Urinary bladder (tissue), 4 donors: ENCODE results near the gene PLCH1. TPM values are rescaled to one million over a fixed set of nuclear protein-coding genes. Genes with fewer than 3 reads are reported as not detected.

Experiments
- DNase-seq: peaks from one replicate; pipeline ENCODE4 v3.0.0-alpha.2; 2015; ENCODE audit errors: extremely low spot score
- H3K27ac ChIP-seq: one replicate; pipeline ENCODE4 v1.5.1; 2013; ENCODE audit warnings: low read depth, mild to moderate bottlenecking, moderate library complexity
- H3K36me3 ChIP-seq: one replicate; pipeline ENCODE4 v1.6.1; 2013; ENCODE audit warnings: mild to moderate bottlenecking, moderate library complexity; ENCODE audit not compliant: insufficient read depth
- H3K4me1 ChIP-seq: one replicate; pipeline ENCODE4 v1.6.1; 2013; ENCODE audit warnings: mild to moderate bottlenecking, moderate library complexity; ENCODE audit not compliant: insufficient read depth
- H3K4me3 ChIP-seq: one replicate; pipeline ENCODE4 v1.5.1; 2013; ENCODE audit warnings: low read depth, low read length
- WGBS: extraction: QIAGEN DNeasy Blood & Tissue Kit; methylation state at CpG from one replicate; pipeline ENCODE4 v1.1.7; 2013; 5-methylcytosine and 5-hydroxymethylcytosine counted together
- polyA plus RNA-seq: library from polyadenylated mRNA; stranded (reverse); fragments of 200-250 nt; gene quantifications from one replicate; pipeline ENCODE4 v1.2.3, GENCODE V29; 2013
- total RNA-seq: library from RNA; depleted of rRNA; stranded (reverse); fragments of >200 nt; gene quantifications from one replicate; pipeline ENCODE4 v1.2.3, GENCODE V29; 2014
- donor health status: healthy with polysubstance abuse.
- donor health status: healthy.

Gene PLCH1
- total and polyA plus RNA-seq, 2 donors = 0.27 to 3.2 TPM

- WGBS = 48% methylated on average over 3 of the region's 3 CpGs
- Histone ChIP-seq H3K27ac (no peak overlapping the region), H3K4me1 (no peaks in the 10 kb centered on the region)
These were observed 402.5 kb downstream of the PLCH1 start for GRCh38 chr3:155342344-155342743.

GRCh38 chr3:155339052-155339451 lies 405.8 kb downstream of the PLCH1 start:
- no peak for DNase-seq
- no peaks in the 10 kb centered on the region for H3K36me3 ChIP-seq
- no peak overlapping the region for H3K4me3 ChIP-seq
- H3K27ac ChIP-seq = no peak overlapping the region
- no peaks in the 10 kb centered on the region for H3K4me1 ChIP-seq

More at GRCh38 chr3:155342344-155342743, 402.5 kb downstream of the PLCH1 start:
- H3K4me3 ChIP-seq = no peak overlapping the region
- no peaks in the 10 kb centered on the region for H3K36me3 ChIP-seq
- no peak for DNase-seq

GRCh38 chr3:155335724-155336354 lies 409.0 kb downstream of the PLCH1 start:
- H3K27ac ChIP-seq = no peak overlapping the region
- 78% methylated on average over 3 of the region's 3 CpGs for WGBS
- DNase-seq = no peak

GRCh38 chr3:155334914-155335723 lies 409.8 kb downstream of the PLCH1 start:
- no peaks in the 10 kb centered on the region for H3K4me1 ChIP-seq
- no peak for DNase-seq
- 39% methylated on average over 6 of the region's 6 CpGs for WGBS
- no peak overlapping the region for H3K4me3 ChIP-seq
- H3K27ac ChIP-seq = no peak overlapping the region
- no peaks in the 10 kb centered on the region for H3K36me3 ChIP-seq

More at GRCh38 chr3:155335724-155336354, 409.0 kb downstream of the PLCH1 start:
- H3K4me1 ChIP-seq = no peaks in the 10 kb centered on the region
- no peaks in the 10 kb centered on the region for H3K36me3 ChIP-seq
- H3K4me3 ChIP-seq = no peak overlapping the region

- no peaks in the 10 kb centered on the region for H3K36me3 ChIP-seq
- 42% methylated on average over 3 of the region's 3 CpGs for whole genome bisulfite sequencing
These were observed 410.5 kb downstream of the PLCH1 start for GRCh38 chr3:155334215-155334913.

GRCh38 chr3:155332716-155333115 lies 412.2 kb downstream of the PLCH1 start:
- Histone ChIP-seq H3K36me3 (no peaks in the 10 kb centered on the region), H3K4me3 (no peak overlapping the region), H3K27ac (no peak overlapping the region), H3K4me1 (no peaks in the 10 kb centered on the region)
- 77% methylated on average over 4 of the region's 4 CpGs for WGBS
- DNase-seq = no peak

More at GRCh38 chr3:155334215-155334913, 410.5 kb downstream of the PLCH1 start:
- H3K4me1 ChIP-seq = no peaks in the 10 kb centered on the region
- no peak for DNase-seq
- H3K4me3 ChIP-seq = no peak overlapping the region
- H3K27ac ChIP-seq = no peak overlapping the region

GRCh38 chr3:155331078-155331477 lies 413.8 kb downstream of the PLCH1 start:
- DNase-seq = no peak
- WGBS = 83% methylated on average over 2 of the region's 2 CpGs
- H3K36me3 ChIP-seq = no peaks in the 10 kb centered on the region
- no peak overlapping the region for H3K27ac ChIP-seq
- H3K4me1 ChIP-seq = no peaks in the 10 kb centered on the region
- H3K4me3 ChIP-seq = no peak overlapping the region

GRCh38 chr3:155330370-155330769 lies 414.5 kb downstream of the PLCH1 start:
- H3K4me1 ChIP-seq = no peaks in the 10 kb centered on the region
- H3K4me3 ChIP-seq = no peak overlapping the region
- no peak for DNase-seq
- no peak overlapping the region for H3K27ac ChIP-seq
- H3K36me3 ChIP-seq = no peaks in the 10 kb centered on the region

GRCh38 chr3:155329513-155330048 lies 415.3 kb downstream of the PLCH1 start:
- WGBS = 95% methylated on average over 6 of the region's 6 CpGs
- DNase-seq = no peak
- Histone ChIP-seq H3K4me1 (no peaks in the 10 kb centered on the region), H3K36me3 (no peaks in the 10 kb centered on the region), H3K4me3 (no peak overlapping the region), H3K27ac (no peak overlapping the region)

- 91% methylated on average over 2 of the region's 2 CpGs for WGBS
- DNase-seq = no peak
- Histone ChIP-seq H3K27ac (no peak overlapping the region), H3K4me3 (no peak overlapping the region), H3K4me1 (no peaks in the 10 kb centered on the region), H3K36me3 (no peaks in the 10 kb centered on the region)
These were observed 417.0 kb downstream of the PLCH1 start for GRCh38 chr3:155327871-155328270.

- 97% methylated on average over 1 of the region's 1 CpG for WGBS
- H3K4me3 ChIP-seq = no peak overlapping the region
- H3K27ac ChIP-seq = no peak overlapping the region
- no peak for DNase-seq
- no peaks in the 10 kb centered on the region for H3K36me3 ChIP-seq
- H3K4me1 ChIP-seq = no peaks in the 10 kb centered on the region
These were observed 417.4 kb downstream of the PLCH1 start for GRCh38 chr3:155327430-155327829.

- no peaks in the 10 kb centered on the region for H3K4me1 ChIP-seq
- no peak overlapping the region for H3K27ac ChIP-seq
- DNase-seq = no peak
- WGBS = 89% methylated on average over 4 of the region's 4 CpGs
- no peak overlapping the region for H3K4me3 ChIP-seq
- no peaks in the 10 kb centered on the region for H3K36me3 ChIP-seq
These were observed 418.0 kb downstream of the PLCH1 start for GRCh38 chr3:155326901-155327300.

- no peaks in the 10 kb centered on the region for H3K36me3 ChIP-seq
- no peaks in the 10 kb centered on the region for H3K4me1 ChIP-seq
- no peak for DNase-seq
- H3K4me3 ChIP-seq = no peak overlapping the region
- WGBS = 88% methylated on average over 5 of the region's 5 CpGs
- no peak overlapping the region for H3K27ac ChIP-seq
These were observed 418.6 kb downstream of the PLCH1 start for GRCh38 chr3:155326244-155326643.
